K562 (cell line): Measurements from ENCODE around the gene CREB3L1.

Experiments
- CTCF ChIP-seq, 3 experiments: IDR thresholded peaks in 2 of 3; conservative IDR thresholded peaks in 1 of 3; 2 replicates each; pipeline ENCODE4 v1.5.1; 2011 to 2012; ENCODE audit warnings: low read length in 3 of 3, mild to moderate bottlenecking in 3 of 3, control low read depth in 2 of 3, improper control_type of control experiment in 1 of 3, inconsistent platforms in 1 of 3, low read depth in 1 of 3, mixed read lengths in 1 of 3, moderate library complexity in 1 of 3; ENCODE audit not compliant: insufficient read depth in 2 of 3
- EZH2 ChIP-seq: IDR thresholded peaks from 2 replicates; pipeline ENCODE4 v1.6.1; 2012; ENCODE audit warnings: low read depth, mild to moderate bottlenecking, inconsistent platforms, low read length, borderline replicate concordance
- MAFG ChIP-seq: fragments of 450-650 bp; conservative IDR thresholded peaks from 2 replicates; pipeline ENCODE4 v1.6.1; 2016; ENCODE audit warnings: missing genetic modification characterization, missing compliant biosample characterization
- TF ChIP-seq, protein P1 (sequence below): sonication (generic); formaldehyde crosslinking; IDR thresholded peaks from 2 replicates; pipeline ENCODE4 v1.8.1; 2022; ENCODE audit warnings: missing genetic modification reagents

DNA sequence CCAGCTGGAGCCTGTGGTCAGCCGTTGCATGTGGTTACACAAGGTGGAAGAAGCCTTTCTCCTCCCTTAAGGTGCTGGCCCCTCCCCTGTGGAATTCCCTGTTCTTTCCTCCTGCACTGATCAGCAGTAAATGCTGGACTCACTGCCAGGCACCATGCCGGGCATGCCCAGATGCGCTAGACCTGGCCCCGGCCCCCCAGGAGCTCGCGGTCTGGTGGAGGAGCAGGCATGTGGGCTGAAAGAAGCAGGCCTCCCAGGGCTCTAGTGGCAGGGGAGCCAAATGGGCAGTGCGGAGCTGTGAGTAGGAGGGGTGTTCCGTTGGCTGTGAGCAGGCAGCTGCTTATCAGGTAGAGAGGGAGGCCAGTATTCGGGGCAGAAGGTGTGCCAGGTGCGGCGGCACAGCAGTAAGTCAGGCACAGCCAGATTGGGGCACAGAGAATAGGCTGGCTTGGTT is 80.0 kb downstream of the CREB3L1 start:
- no peak for TF ChIP-seq MAFG (tag)
- no peak for TF ChIP-seq CTCF (IDR thresholded peaks at IDR 0.05 in 2 of 3, conservative IDR thresholded peaks at IDR 0.05 in 1 of 3; ENCODE audit: insufficient read depth in 2 of 3, low read depth in 1 of 3, low read length in 3 of 3)
- TF ChIP-seq, protein P1, sequence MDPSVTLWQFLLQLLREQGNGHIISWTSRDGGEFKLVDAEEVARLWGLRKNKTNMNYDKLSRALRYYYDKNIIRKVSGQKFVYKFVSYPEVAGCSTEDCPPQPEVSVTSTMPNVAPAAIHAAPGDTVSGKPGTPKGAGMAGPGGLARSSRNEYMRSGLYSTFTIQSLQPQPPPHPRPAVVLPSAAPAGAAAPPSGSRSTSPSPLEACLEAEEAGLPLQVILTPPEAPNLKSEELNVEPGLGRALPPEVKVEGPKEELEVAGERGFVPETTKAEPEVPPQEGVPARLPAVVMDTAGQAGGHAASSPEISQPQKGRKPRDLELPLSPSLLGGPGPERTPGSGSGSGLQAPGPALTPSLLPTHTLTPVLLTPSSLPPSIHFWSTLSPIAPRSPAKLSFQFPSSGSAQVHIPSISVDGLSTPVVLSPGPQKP, result no peak
- no peak for TF ChIP-seq EZH2
